Gastrocnemius medialis (tissue), 4 donors: ENCODE data around the gene CRYBG1.

Experiments used
- CTCF ChIP-seq, 5 experiments: fragments of 450-650 bp in 3 of 5; fragments of 200-600 bp in 2 of 5; sonication (generic) in 2 of 5; IDR thresholded peaks in 4 of 5; conservative IDR thresholded peaks in 1 of 5; 1 replicate in 4 of 5; 2 replicates in 1 of 5; pipeline ENCODE4 v1.5.1; 2016 to 2019; ENCODE audit warnings: antibody characterized with exemption in 5 of 5, mild to moderate bottlenecking in 3 of 5, moderate library complexity in 3 of 5
- POLR2A ChIP-seq, 2 donors: fragments of 450-650 bp; IDR thresholded peaks; one replicate each; pipeline ENCODE4 v1.6.1; 2017; ENCODE audit warnings: antibody characterized with exemption in 2 of 2, mild to moderate bottlenecking in 2 of 2, moderate library complexity in 2 of 2

- no peak for TF ChIP-seq CTCF (IDR thresholded peaks at IDR 0.05 in 4 of 5, conservative IDR thresholded peaks at IDR 0.05 in 1 of 5)
- TF ChIP-seq POLR2A (IDR thresholded peaks at IDR 0.05), result no peak
These were observed 129.5 kb downstream of the CRYBG1 start for GRCh38 chr6:106490030-106490429.
